Measurements from ENCODE around the gene TTC3.
A peak's percentile ranks its signal among the peaks of the same experiment; 100 is the strongest.

The TTC3 gene

DNA sequence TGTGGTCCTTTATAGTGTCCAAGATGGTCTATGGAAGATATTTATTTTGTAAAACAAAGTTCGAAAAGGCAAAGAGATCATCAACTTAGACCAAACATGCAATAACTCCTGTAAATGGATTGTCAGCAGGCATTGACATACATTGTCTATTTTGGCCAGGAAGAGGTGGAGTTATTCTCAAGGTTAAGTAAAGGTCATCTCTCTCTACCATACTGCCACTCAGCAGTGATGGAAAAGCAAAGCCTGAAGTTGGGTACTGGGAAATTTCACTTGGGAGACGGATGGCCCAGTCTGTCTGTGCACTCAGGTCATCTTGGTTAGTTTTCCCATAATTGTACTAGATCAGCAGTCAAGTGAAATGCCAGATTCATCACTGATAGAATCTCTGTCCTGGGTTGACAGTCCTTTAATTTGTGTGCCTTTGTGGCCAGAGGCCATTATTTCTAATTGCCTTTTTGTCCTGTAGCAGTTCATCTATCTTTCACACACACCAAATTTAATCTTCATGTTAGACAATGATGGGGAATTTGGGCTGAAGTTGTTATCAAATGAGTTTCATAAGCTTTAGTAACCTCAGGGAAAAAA is 17.7 kb upstream of the TTC3 start:
- DNase-seq (ENCODE audit: low read depth) = no peak
- TF ChIP-seq POLR2A (IDR thresholded peaks at IDR 0.05; ENCODE audit: extremely low read depth, insufficient read length) = no peak
- no peak for TF ChIP-seq MYC (IDR thresholded peaks at IDR 0.05; ENCODE audit: low read depth, low read length)
- TF ChIP-seq, protein P1, sequence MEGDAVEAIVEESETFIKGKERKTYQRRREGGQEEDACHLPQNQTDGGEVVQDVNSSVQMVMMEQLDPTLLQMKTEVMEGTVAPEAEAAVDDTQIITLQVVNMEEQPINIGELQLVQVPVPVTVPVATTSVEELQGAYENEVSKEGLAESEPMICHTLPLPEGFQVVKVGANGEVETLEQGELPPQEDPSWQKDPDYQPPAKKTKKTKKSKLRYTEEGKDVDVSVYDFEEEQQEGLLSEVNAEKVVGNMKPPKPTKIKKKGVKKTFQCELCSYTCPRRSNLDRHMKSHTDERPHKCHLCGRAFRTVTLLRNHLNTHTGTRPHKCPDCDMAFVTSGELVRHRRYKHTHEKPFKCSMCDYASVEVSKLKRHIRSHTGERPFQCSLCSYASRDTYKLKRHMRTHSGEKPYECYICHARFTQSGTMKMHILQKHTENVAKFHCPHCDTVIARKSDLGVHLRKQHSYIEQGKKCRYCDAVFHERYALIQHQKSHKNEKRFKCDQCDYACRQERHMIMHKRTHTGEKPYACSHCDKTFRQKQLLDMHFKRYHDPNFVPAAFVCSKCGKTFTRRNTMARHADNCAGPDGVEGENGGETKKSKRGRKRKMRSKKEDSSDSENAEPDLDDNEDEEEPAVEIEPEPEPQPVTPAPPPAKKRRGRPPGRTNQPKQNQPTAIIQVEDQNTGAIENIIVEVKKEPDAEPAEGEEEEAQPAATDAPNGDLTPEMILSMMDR (IDR thresholded peaks at IDR 0.05; ENCODE audit: low read depth, low read length) = no peak
- no peak for TF ChIP-seq MAX (IDR thresholded peaks at IDR 0.05; ENCODE audit: low read depth, low read length)

GRCh38 chr21:37057614-37058013 is 15.4 kb upstream of the TTC3 start:
- no peak overlapping the region for H3K4me3 ChIP-seq (ENCODE audit: low read depth, low read length)
- DNase-seq (ENCODE audit: low read depth) = no peak
- TF ChIP-seq POLR2A (IDR thresholded peaks at IDR 0.05; ENCODE audit: extremely low read depth, insufficient read length) (no peak), MYC (IDR thresholded peaks at IDR 0.05; ENCODE audit: low read depth, low read length) (no peak), MAX (IDR thresholded peaks at IDR 0.05; ENCODE audit: low read depth, low read length) (no peak)
- TF ChIP-seq, protein P1 (IDR thresholded peaks at IDR 0.05; ENCODE audit: low read depth, low read length) = no peak

More for the DNA sequence above, 17.7 kb upstream of the TTC3 start:
- no peak overlapping the region for H3K4me3 ChIP-seq (ENCODE audit: low read depth, low read length)

GRCh38 chr21:37058261-37058660 is 14.8 kb upstream of the TTC3 start:
- no peak overlapping the region for H3K4me3 ChIP-seq (ENCODE audit: low read depth, low read length)
- DNase-seq (ENCODE audit: low read depth) = peak; percentile 10
- TF ChIP-seq, protein P1 (IDR thresholded peaks at IDR 0.05; ENCODE audit: low read depth, low read length) = no peak

DNA sequence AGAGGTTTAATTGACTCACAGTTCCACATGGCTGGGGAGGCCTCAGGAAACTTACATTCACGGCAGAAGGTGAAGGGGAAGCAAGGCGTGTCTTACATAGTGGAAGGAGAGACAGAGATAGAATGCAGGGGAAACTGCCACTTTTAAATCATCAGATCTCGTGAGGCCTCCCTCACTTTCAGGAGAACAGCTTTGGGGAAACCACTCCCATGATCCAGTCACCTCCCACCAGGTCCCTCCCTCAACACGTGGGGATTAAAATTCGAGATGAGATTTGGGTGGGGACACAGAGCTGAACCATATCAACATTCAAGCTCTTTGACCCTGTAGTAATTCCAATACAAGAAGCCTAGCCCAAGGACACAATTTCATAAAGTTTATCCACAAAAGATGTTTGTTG is 13.9 kb upstream of the TTC3 start:
- no peak for DNase-seq (ENCODE audit: low read depth)
- H3K4me3 ChIP-seq (ENCODE audit: low read depth, low read length) = no peak overlapping the region
- TF ChIP-seq, protein P1 (IDR thresholded peaks at IDR 0.05; ENCODE audit: low read depth, low read length) = no peak
- TF ChIP-seq MAX (IDR thresholded peaks at IDR 0.05; ENCODE audit: low read depth, low read length) (no peak), POLR2A (IDR thresholded peaks at IDR 0.05; ENCODE audit: extremely low read depth, insufficient read length) (no peak), MYC (IDR thresholded peaks at IDR 0.05; ENCODE audit: low read depth, low read length) (no peak)

DNA sequence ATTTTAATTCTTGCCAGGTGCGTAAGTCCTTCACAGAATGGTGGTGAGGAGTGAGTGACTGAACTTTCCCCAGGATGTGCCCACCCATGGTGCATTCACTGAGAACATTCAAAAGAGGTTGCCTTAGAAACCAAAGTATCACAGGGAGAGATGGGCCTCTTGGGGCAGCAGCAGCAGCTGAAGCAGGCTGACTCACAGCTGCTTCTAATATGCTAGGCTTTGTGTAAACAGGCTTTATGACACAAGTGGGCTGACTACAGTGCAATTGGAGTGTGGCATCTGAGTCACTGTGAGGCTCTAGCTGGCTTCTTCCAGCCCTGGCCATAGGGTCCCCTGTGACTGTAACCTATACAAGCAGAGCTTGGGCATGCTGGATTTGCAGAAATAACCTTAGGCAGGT is 12.8 kb upstream of the TTC3 start:
- peak; percentile 68 for DNase-seq (ENCODE audit: low read depth)
- TF ChIP-seq MYC (IDR thresholded peaks at IDR 0.05; ENCODE audit: low read depth, low read length) (no peak), MAX (IDR thresholded peaks at IDR 0.05; ENCODE audit: low read depth, low read length) (no peak), POLR2A (IDR thresholded peaks at IDR 0.05; ENCODE audit: extremely low read depth, insufficient read length) (no peak)
- TF ChIP-seq, protein P1 (IDR thresholded peaks at IDR 0.05; ENCODE audit: low read depth, low read length) = no peak
- no peak overlapping the region for H3K4me3 ChIP-seq (ENCODE audit: low read depth, low read length)
